Fibroblast of lung (primary cell): ENCODE data around the gene AMBN.

ENCODE experiments used
- CTCF ChIP-seq, 2 donors: IDR thresholded peaks in 1 of 2; conservative IDR thresholded peaks in 1 of 2; 1 replicate in 1 of 2; 2 replicates in 1 of 2; pipeline ENCODE4 v1.5.1; 2011 to 2012; ENCODE audit warnings: low read length in 2 of 2, control low read depth in 1 of 2, inconsistent platforms in 1 of 2, low read depth in 1 of 2, mild to moderate bottlenecking in 1 of 2
- EZH2 ChIP-seq: IDR thresholded peaks from 2 replicates; pipeline ENCODE4 v1.5.1; 2012; ENCODE audit warnings: low read length, control low read depth, mild to moderate bottlenecking; ENCODE audit errors: missing control alignments

- no peak for TF ChIP-seq CTCF (conservative IDR thresholded peaks at IDR 0.05 in 1 of 2, IDR thresholded peaks at IDR 0.05 in 1 of 2; ENCODE audit: low read depth in 1 of 2, low read length in 2 of 2)
- TF ChIP-seq EZH2 = no peak
Observed at GRCh38 chr4:70581980-70582379, 10.1 kb upstream of the AMBN start.
